ENCODE measurements around the gene ADCY2.

DNA sequence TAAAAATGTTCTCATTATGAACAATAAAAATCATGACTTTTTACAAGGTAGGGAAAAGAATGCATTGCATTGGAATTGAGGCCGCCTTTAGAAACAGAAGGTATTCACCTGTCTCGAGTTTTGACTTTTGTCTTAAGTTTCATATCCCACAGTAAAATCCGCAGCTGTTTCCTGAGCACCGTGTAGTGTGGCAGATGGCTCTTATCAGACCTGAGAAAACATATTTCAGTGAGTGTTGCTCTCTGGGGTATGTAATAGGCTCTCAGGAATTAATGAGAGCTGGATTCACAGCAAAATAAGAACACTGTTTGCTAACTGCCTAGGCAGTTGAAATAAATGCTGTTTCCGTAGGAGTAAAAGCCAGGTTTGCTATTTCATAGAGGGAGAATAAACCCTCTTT lies 233.6 kb downstream of the ADCY2 start:
- TF ChIP-seq CTCF (IDR thresholded peaks at IDR 0.05; ENCODE audit: insufficient read depth, low read length), result no peak
- no peak for TF ChIP-seq SPI1 (IDR thresholded peaks at IDR 0.05; ENCODE audit: borderline replicate concordance, low read depth)
- no peak for TF ChIP-seq POLR2AphosphoS5 (IDR thresholded peaks at IDR 0.05; ENCODE audit: low read depth)
- TF ChIP-seq REST (IDR thresholded peaks at IDR 0.05; ENCODE audit: insufficient replicate concordance, low read depth), result no peak

Data from HL-60 (cell line).